Measurements from ENCODE around the gene TOMM5.

GRCh38 chr9:37618817-37619216, 26.4 kb upstream of the TOMM5 start:
- no peak for TF ChIP-seq POLR2AphosphoS5 (IDR thresholded peaks at IDR 0.05; ENCODE audit: borderline replicate concordance, low read depth, low read length)
- TF ChIP-seq EZH2 (IDR thresholded peaks at IDR 0.05): no peak
